Gastroesophageal sphincter (tissue), 3 donors: Measurements from ENCODE around the gene RPS3.

ENCODE experiments used
- POLR2A ChIP-seq, 2 donors: fragments of 450-650 bp; IDR thresholded peaks; one replicate each; pipeline ENCODE4 v1.6.1; 2017; ENCODE audit warnings: antibody characterized with exemption in 2 of 2, mild to moderate bottlenecking in 2 of 2, moderate library complexity in 1 of 2
- POLR2AphosphoS5 ChIP-seq: sonication (generic); formaldehyde crosslinking; IDR thresholded peaks from one replicate; pipeline ENCODE4 v1.6.1; 2017; ENCODE audit warnings: antibody characterized with exemption
- TF ChIP-seq, protein P1 (sequence below), 4 experiments: fragments of 200-600 bp in 2 of 4; fragments of 450-650 bp in 2 of 4; sonication (generic) in 1 of 4; IDR thresholded peaks; one replicate each; pipeline ENCODE4 v1.5.1; 2017 to 2019; ENCODE audit warnings: antibody characterized with exemption in 4 of 4, mild to moderate bottlenecking in 2 of 4, moderate library complexity in 2 of 4

DNA sequence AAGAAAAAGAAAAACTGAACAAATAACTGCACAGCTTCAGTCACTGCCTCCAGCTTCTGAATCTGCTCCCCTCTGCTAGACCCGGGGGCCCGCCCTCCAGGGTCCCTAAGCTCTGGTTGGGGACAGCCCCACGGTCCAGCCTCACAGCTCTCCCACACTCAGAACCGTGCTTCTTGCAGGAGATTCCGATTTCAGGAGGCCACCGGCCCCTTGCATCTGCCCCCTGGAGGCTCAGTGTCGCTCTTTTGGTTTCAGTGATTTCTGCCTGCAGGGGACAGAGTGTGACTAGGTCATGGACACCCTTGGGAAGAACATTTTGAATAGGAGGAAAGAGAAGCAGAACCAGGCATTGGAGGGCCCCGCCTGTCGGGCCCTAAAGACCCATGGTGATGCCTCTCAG lies 23.1 kb upstream of the RPS3 start:
- TF ChIP-seq, protein P1, sequence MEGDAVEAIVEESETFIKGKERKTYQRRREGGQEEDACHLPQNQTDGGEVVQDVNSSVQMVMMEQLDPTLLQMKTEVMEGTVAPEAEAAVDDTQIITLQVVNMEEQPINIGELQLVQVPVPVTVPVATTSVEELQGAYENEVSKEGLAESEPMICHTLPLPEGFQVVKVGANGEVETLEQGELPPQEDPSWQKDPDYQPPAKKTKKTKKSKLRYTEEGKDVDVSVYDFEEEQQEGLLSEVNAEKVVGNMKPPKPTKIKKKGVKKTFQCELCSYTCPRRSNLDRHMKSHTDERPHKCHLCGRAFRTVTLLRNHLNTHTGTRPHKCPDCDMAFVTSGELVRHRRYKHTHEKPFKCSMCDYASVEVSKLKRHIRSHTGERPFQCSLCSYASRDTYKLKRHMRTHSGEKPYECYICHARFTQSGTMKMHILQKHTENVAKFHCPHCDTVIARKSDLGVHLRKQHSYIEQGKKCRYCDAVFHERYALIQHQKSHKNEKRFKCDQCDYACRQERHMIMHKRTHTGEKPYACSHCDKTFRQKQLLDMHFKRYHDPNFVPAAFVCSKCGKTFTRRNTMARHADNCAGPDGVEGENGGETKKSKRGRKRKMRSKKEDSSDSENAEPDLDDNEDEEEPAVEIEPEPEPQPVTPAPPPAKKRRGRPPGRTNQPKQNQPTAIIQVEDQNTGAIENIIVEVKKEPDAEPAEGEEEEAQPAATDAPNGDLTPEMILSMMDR (IDR thresholded peaks at IDR 0.05): no peak
- no peak for TF ChIP-seq POLR2AphosphoS5
- no peak for TF ChIP-seq POLR2A (IDR thresholded peaks at IDR 0.05)
